ENCODE measurements around the gene DENND1B.
A peak's percentile ranks its signal among the peaks of the same experiment; 100 is the strongest.
"Not testable (repeated sequence)": the region's sequence is repeated elsewhere in the genome, so short reads cannot be mapped to it uniquely, and the experiment has no call there.

DENND1B gene

GRCh38 chr1:197618061-197618460, 157.2 kb downstream of the DENND1B start:
- peaks cover 5% of the 10 kb centered on the region for H3K36me3 Mint-ChIP-seq
- H3K4me1 Mint-ChIP-seq, result peaks cover 5% of the 10 kb centered on the region
- no peak for ATAC-seq
- H3K9me3 Mint-ChIP-seq, result no peaks in the 10 kb centered on the region
- no peak overlapping the region for H3K27ac Mint-ChIP-seq
- no peak for DNase-seq (ENCODE audit: low spot score in 2 of 2)
- no peak overlapping the region for H3K4me3 Mint-ChIP-seq

- no peak for DNase-seq (ENCODE audit: low spot score in 2 of 2)
- peaks cover under 1% of the 10 kb centered on the region for H3K4me1 Mint-ChIP-seq
- H3K36me3 Mint-ChIP-seq, result peaks cover 6% of the 10 kb centered on the region
- H3K27ac Mint-ChIP-seq, result no peak overlapping the region
- ATAC-seq, result no peak
- H3K4me3 Mint-ChIP-seq, result no peak overlapping the region
- H3K9me3 Mint-ChIP-seq, result no peaks in the 10 kb centered on the region
Observed at GRCh38 chr1:197615693-197616011, 159.6 kb downstream of the DENND1B start.

- ATAC-seq (peak; percentile 64), DNase-seq (ENCODE audit: low spot score in 2 of 2) (no peak)
Observed at GRCh38 chr1:197614916-197615692, 160.2 kb downstream of the DENND1B start.

DNA sequence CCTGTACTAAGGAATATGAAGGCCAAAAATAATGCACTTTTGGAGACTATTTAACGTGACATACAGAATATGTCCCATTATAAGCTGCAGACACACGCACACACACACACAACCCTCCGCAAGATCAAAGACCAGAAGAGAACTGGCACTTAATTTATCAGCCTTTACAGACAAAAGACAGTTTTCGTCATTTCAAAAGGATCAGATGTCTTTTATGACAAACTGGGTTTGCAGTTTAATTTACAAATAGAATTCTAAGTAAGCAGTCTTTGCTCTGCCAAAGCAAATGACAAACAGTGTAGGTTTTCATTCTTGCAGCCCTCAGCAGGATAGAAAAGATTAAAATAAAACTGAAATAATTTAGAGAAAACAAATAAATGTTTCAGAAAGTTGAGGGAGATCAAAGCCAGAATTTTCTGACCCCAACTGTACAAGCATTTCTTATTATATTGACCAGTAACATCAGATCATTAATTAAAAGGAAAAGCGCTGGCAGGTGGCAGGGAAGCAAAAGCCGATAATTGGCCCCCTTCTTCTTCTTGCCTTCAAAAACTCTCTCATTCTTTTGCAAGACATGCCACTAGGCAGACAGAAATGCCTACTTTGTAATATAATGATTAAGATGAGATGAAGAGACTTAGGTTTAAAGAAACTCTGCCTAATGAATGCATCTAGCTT, 169.0 kb downstream of the DENND1B start:
- Mint-ChIP-seq H3K36me3 (no peaks in the 10 kb centered on the region), H3K4me1 (no peaks in the 10 kb centered on the region), H3K4me3 (no peak overlapping the region), H3K9me3 (no peaks in the 10 kb centered on the region), H3K27ac (no peak overlapping the region)
- no peak for DNase-seq (ENCODE audit: low spot score in 2 of 2)
- ATAC-seq, result no peak

More at GRCh38 chr1:197614916-197615692, 160.2 kb downstream of the DENND1B start:
- Mint-ChIP-seq H3K4me3 (no peak overlapping the region), H3K36me3 (peaks cover 6% of the 10 kb centered on the region), H3K9me3 (no peaks in the 10 kb centered on the region), H3K4me1 (no peaks in the 10 kb centered on the region), H3K27ac (no peak overlapping the region)

- H3K4me3 Mint-ChIP-seq, result no peak overlapping the region
- ATAC-seq (no peak), DNase-seq (ENCODE audit: low spot score in 2 of 2) (no peak)
- no peaks in the 10 kb centered on the region for H3K4me1 Mint-ChIP-seq
- H3K36me3 Mint-ChIP-seq, result no peaks in the 10 kb centered on the region
- no peak overlapping the region for H3K27ac Mint-ChIP-seq
- H3K9me3 Mint-ChIP-seq, result no peaks in the 10 kb centered on the region
Observed at GRCh38 chr1:197604302-197604701, 171.0 kb downstream of the DENND1B start.

DNA sequence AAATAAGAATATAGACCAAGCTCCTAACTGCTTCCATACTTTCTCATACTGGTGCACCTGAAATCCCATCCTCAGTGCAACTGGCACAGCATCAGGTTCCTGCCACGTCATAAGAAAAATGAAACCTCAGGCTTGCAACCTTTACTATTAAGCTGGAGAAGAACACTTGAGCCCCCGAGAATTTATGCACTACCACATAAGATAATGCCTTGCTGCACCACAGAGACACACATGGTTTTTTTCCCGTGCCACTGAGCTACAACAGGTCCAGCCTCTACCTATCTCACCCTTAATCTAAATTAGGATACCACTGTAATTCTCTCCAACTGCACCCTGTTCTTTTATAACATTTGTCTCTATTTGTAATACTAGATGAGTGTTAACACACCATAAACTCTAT, 174.5 kb downstream of the DENND1B start:
- H3K9me3 Mint-ChIP-seq, result no peaks in the 10 kb centered on the region
- DNase-seq (ENCODE audit: low spot score in 2 of 2) (no peak), ATAC-seq (no peak)
- no peak overlapping the region for H3K27ac Mint-ChIP-seq
- no peaks in the 10 kb centered on the region for H3K4me1 Mint-ChIP-seq
- H3K36me3 Mint-ChIP-seq, result no peaks in the 10 kb centered on the region
- no peak overlapping the region for H3K4me3 Mint-ChIP-seq

DNA sequence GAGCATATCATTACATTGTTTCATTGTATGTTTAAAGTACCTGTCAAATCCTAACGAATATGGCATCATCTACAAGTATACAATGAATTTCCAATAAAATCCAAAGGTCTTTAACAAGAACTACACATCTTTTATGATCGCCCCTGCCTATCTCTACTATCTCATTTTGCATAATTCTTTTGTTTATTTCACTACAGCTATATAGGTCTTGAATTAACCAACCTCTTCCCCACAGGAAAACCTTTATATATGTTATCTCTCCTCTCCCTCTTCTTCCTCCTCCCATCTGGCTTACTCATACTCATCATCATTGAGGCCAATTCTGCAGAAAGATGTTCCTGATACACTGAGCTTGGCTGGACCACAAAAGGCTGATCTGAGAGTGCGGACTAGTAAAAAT, 175.5 kb downstream of the DENND1B start:
- Mint-ChIP-seq H3K27ac (no peak overlapping the region), H3K4me1 (no peaks in the 10 kb centered on the region), H3K9me3 (no peaks in the 10 kb centered on the region), H3K4me3 (no peak overlapping the region), H3K36me3 (no peaks in the 10 kb centered on the region)
- ATAC-seq (no peak), DNase-seq (ENCODE audit: low spot score in 2 of 2) (no peak)

- no peaks in the 10 kb centered on the region for H3K9me3 Mint-ChIP-seq
- H3K27ac Mint-ChIP-seq, result no peak overlapping the region
- H3K4me1 Mint-ChIP-seq, result no peaks in the 10 kb centered on the region
- no peak overlapping the region for H3K4me3 Mint-ChIP-seq
- DNase-seq (ENCODE audit: low spot score in 2 of 2) (no peak), ATAC-seq (no peak)
- H3K36me3 Mint-ChIP-seq, result peaks cover 6% of the 10 kb centered on the region
Observed at GRCh38 chr1:197598935-197599334, 176.3 kb downstream of the DENND1B start.

DNA sequence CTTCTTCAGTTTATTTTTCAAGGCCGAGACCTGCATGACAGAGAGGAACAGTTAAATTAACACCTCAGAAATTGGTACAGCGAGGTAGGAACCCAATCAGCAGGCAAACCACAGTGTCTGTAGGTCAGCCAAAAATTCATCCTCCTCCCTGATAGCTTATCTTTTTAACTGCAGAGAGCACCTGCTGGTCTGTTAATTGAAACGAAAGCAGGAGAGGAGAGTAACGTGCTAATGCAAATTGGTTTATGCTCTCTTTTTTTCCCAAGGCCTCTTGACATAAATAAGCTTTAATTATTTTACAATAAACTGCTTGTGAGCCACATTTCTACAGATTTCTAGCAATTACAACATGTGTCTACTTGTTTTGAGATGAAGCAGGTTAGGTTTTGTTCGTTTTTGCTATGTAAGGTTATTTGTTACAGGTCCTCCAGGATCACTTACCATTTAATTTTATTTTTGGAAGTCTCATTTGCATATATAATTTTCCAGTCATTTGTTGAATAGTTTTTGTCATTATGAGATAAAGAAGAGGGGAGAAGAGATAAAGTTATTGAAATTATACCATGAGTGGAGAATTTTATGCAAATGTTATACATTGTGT, 179.9 kb downstream of the DENND1B start:
- Mint-ChIP-seq H3K36me3 (peaks cover 25% of the 10 kb centered on the region), H3K9me3 (no peaks in the 10 kb centered on the region), H3K4me3 (no peak overlapping the region), H3K4me1 (no peaks in the 10 kb centered on the region), H3K27ac (no peak overlapping the region)
- no peak for ATAC-seq
- no peak for DNase-seq (ENCODE audit: low spot score in 2 of 2)

GRCh38 chr1:197590687-197591086, 184.6 kb downstream of the DENND1B start:
- Mint-ChIP-seq H3K27ac (no peak overlapping the region), H3K9me3 (no peaks in the 10 kb centered on the region), H3K36me3 (peaks cover 25% of the 10 kb centered on the region), H3K4me3 (no peak overlapping the region), H3K4me1 (no peaks in the 10 kb centered on the region)
- DNase-seq (ENCODE audit: low spot score in 2 of 2), result no peak
- no peak for ATAC-seq

GRCh38 chr1:197585809-197586208, 189.5 kb downstream of the DENND1B start:
- DNase-seq (ENCODE audit: low spot score in 2 of 2) (no peak), ATAC-seq (no peak)
- Mint-ChIP-seq H3K9me3 (no peaks in the 10 kb centered on the region), H3K36me3 (peaks cover 17% of the 10 kb centered on the region), H3K4me3 (no peak overlapping the region), H3K27ac (no peak overlapping the region), H3K4me1 (no peaks in the 10 kb centered on the region)

DNA sequence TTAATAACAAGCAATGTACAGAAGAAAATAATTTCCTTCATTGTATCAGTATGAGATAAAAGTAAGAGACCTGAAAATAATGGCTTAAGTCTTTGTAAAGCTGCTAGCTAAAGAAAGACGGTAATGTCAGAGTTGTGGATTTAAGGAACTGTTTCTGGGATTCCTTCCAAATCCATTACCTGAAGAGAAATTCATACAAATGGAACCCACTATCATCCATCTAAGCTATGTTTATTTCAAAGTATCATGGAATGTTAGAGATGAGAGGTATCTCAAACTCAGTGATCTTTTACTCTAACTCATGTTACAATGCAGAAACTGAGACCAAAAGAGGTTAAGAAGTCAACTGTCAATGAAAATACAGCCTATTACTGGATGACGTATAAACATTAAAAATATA, 197.7 kb downstream of the DENND1B start:
- H3K36me3 Mint-ChIP-seq, result peaks cover 16% of the 10 kb centered on the region
- DNase-seq (ENCODE audit: low spot score in 2 of 2) (no peak), ATAC-seq (no peak)
- no peak overlapping the region for H3K4me3 Mint-ChIP-seq
- H3K4me1 Mint-ChIP-seq, result no peaks in the 10 kb centered on the region
- peaks cover 2% of the 10 kb centered on the region for H3K9me3 Mint-ChIP-seq
- H3K27ac Mint-ChIP-seq, result no peak overlapping the region

DNA sequence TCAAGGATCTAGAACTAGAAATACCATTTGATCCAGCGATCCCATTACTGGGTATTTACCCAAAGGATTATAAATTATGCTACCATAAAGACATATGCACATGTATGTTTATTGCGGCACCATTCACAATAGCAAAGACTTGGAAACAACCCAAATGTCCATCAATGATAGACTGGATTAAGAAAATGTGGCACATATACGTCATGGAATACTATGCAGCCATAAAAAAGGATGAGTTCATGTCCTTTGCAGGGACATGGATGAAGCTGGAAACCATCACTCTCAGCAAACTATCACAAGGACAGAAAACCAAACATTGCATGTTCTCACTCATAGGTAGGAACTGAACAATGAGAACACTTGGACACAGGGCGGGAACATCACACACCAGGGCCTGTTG, 199.7 kb downstream of the DENND1B start:
- not testable (repeated sequence) for H3K4me1 Mint-ChIP-seq; H3K9me3 Mint-ChIP-seq; H3K27ac Mint-ChIP-seq; H3K36me3 Mint-ChIP-seq; ATAC-seq; DNase-seq (ENCODE audit: low spot score in 2 of 2); H3K4me3 Mint-ChIP-seq

DNA sequence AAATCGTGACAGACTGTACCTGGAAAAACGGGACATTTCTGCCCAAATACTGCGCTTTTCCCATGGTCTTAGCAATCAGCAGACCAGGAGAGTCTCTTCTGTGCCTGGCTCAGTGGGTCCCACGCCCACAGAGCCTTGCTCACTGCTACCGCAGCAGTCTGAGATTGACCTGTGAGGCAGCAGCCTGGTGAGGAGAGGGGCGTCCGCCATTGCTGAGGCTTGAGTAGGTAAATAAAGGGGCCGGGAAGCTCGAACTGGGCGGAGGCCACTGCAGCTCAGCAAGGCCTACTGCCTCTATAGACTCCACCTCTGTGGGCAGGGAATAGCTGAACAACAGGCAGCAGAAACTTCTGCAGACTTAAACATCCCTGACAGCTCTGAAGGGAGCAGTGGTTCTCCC, 203.1 kb downstream of the DENND1B start:
- H3K9me3 Mint-ChIP-seq, result peaks cover 9% of the 10 kb centered on the region
- no peaks in the 10 kb centered on the region for H3K36me3 Mint-ChIP-seq
- DNase-seq (ENCODE audit: low spot score in 2 of 2) (no peak), ATAC-seq (no peak)
- no peaks in the 10 kb centered on the region for H3K4me1 Mint-ChIP-seq
- H3K4me3 Mint-ChIP-seq, result no peak overlapping the region
- no peak overlapping the region for H3K27ac Mint-ChIP-seq

GRCh38 chr1:197567442-197567841, 207.8 kb downstream of the DENND1B start:
- no peak overlapping the region for H3K4me3 Mint-ChIP-seq
- H3K27ac Mint-ChIP-seq, result no peak overlapping the region
- H3K9me3 Mint-ChIP-seq, result peaks cover 13% of the 10 kb centered on the region
- no peak for DNase-seq (ENCODE audit: low spot score in 2 of 2)
- no peak for ATAC-seq
- H3K36me3 Mint-ChIP-seq, result no peaks in the 10 kb centered on the region
- H3K4me1 Mint-ChIP-seq, result no peaks in the 10 kb centered on the region

GRCh38 chr1:197561041-197561440, 214.2 kb downstream of the DENND1B start:
- H3K4me1 Mint-ChIP-seq, result no peaks in the 10 kb centered on the region
- no peaks in the 10 kb centered on the region for H3K9me3 Mint-ChIP-seq
- no peak for DNase-seq (ENCODE audit: low spot score in 2 of 2)
- no peak for ATAC-seq
- H3K36me3 Mint-ChIP-seq, result no peaks in the 10 kb centered on the region
- no peak overlapping the region for H3K4me3 Mint-ChIP-seq
- no peak overlapping the region for H3K27ac Mint-ChIP-seq

Data from stimulated activated effector memory CD8-positive, alpha-beta T cell treated with anti-CD3 and anti-CD28 coated beads, Interleukin-12 subunit alpha, Interleukin-12 subunit beta, amount 100 ng/mL, for 72 hours (primary cell).